Sigmoid colon (tissue), 7 donors: ENCODE data around the gene TCF23. TPM values are rescaled to one million over a fixed set of nuclear protein-coding genes. Genes with fewer than 3 reads are reported as not detected.

Source experiments
- DNase-seq: peaks from one replicate; pipeline ENCODE4 v3.0.0-alpha.2; 2019
- H3K27ac ChIP-seq, 4 donors: fragments of 200-600 bp; sonication (generic); one replicate each; pipeline ENCODE4 v1.5.1; 2016 to 2019; ENCODE audit warnings: mild to moderate bottlenecking in 1 of 4
- H3K27me3 ChIP-seq, 3 donors: fragments of 200-600 bp; sonication (generic); one replicate each; pipeline ENCODE4 v1.5.1; 2019; ENCODE audit warnings: mild to moderate bottlenecking in 1 of 3
- H3K36me3 ChIP-seq, 4 donors: fragments of 200-600 bp; sonication (generic); one replicate each; pipeline ENCODE4 v1.5.1; 2016 to 2019
- H3K4me1 ChIP-seq, 4 donors: fragments of 200-600 bp; sonication (generic); one replicate each; pipeline ENCODE4 v1.5.1; 2017 to 2019
- H3K4me3 ChIP-seq, 4 donors: fragments of 200-600 bp; sonication (generic); one replicate each; pipeline ENCODE4 v1.5.1; 2017 to 2019; ENCODE audit warnings: mild to moderate bottlenecking in 2 of 4, moderate library complexity in 1 of 4
- H3K9me3 ChIP-seq, 4 donors: fragments of 200-600 bp in 3 of 4; sonication (generic) in 3 of 4; one replicate each; pipeline versions ENCODE4 v1.5.1 to v1.6.1; 2013 to 2019
- EP300 ChIP-seq, 4 donors: sonication (generic); formaldehyde crosslinking; IDR thresholded peaks; one replicate each; pipeline ENCODE4 v1.6.1; 2017; ENCODE audit warnings: antibody characterized with exemption in 4 of 4
- POLR2A ChIP-seq, 2 donors: fragments of 450-650 bp; IDR thresholded peaks; one replicate each; pipeline ENCODE4 v1.6.1; 2016; ENCODE audit warnings: antibody characterized with exemption in 2 of 2, mild to moderate bottlenecking in 2 of 2, moderate library complexity in 2 of 2
- POLR2AphosphoS5 ChIP-seq, 4 donors: sonication (generic); formaldehyde crosslinking; IDR thresholded peaks; one replicate each; pipeline ENCODE4 v1.6.1; 2017; ENCODE audit warnings: antibody characterized with exemption in 4 of 4
- WGBS, 2 donors: extraction: QIAGEN DNeasy Blood & Tissue Kit; methylation state at CpG; one replicate each; pipeline ENCODE4 v1.1.7; 2013; 5-methylcytosine and 5-hydroxymethylcytosine counted together
- intact Hi-C: fragments of 100-400 bp; cut with DNase I; formaldehyde crosslinking; loops from one replicate; pipeline ENCODE4 v1.15.1; 2023
- polyA plus RNA-seq, 3 donors: library from polyadenylated mRNA; stranded (reverse); fragments of 200-250 nt; gene quantifications; one replicate each; pipeline ENCODE4 v1.2.3, GENCODE V29; 2013
- total RNA-seq, 4 donors: library from RNA; depleted of rRNA; stranded (reverse); fragments of >200 nt; gene quantifications; one replicate each; pipeline ENCODE4 v1.1.0, GENCODE V29; 2016
- TF ChIP-seq, protein P1 (sequence below), 4 experiments: fragments of 450-650 bp in 3 of 4; fragments of 200-600 bp in 1 of 4; IDR thresholded peaks; one replicate each; pipeline ENCODE4 v1.5.1; 2016 to 2019; ENCODE audit warnings: antibody characterized with exemption in 4 of 4, mild to moderate bottlenecking in 3 of 4, moderate library complexity in 2 of 4
- donor health status: healthy with polysubstance abuse.
- donor health status: Bipolar disorder and iron deficiency.
- donor health status: healthy.

The TCF23 gene
- total and polyA plus RNA-seq, 7 donors: 0.03 TPM; not detected in 6

DNA sequence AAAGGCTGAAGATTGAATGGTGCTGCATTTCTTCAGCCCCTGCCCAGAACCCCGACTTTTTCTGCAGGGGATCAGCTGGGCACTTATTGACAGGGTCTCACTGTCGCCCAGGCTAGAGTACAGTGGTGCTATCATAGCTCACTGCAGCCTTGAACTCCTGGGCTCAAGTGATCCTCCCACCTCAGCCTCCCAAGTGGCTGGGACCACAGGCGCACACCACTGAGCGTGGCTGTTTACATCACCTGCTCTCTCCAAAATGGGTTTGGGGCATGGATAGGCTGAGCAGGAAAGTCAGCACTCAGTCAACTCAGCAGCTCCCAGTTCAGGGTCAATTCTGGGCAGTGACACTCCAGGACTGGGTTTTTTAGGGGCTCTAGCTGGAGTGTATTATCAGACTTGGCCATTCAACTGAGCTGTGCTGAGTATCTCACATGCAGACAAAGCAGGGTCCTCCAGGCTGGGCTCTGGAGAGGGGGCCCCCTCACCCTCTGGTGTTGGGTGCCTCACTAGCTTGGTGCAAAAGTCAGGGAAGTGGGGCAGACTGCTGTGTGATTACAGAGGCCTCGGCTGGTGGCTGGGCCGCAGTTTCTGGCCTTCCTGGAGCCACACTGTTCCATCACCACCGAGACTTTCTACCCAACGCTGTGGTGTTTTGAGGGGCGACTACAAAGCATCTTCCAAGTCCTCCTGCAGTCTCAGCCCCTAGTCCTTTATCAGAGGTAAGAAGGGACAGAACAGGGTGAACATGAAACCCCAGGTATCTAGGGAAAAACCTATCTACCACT, 20.7 kb upstream of the TCF23 start:
- no peaks in the 10 kb centered on the region for H3K27me3 ChIP-seq
- TF ChIP-seq POLR2A (IDR thresholded peaks at IDR 0.05) (no peak), POLR2AphosphoS5 (IDR thresholded peaks at IDR 0.05) (no peak), EP300 (IDR thresholded peaks at IDR 0.05) (no peak)
- TF ChIP-seq, protein P1, sequence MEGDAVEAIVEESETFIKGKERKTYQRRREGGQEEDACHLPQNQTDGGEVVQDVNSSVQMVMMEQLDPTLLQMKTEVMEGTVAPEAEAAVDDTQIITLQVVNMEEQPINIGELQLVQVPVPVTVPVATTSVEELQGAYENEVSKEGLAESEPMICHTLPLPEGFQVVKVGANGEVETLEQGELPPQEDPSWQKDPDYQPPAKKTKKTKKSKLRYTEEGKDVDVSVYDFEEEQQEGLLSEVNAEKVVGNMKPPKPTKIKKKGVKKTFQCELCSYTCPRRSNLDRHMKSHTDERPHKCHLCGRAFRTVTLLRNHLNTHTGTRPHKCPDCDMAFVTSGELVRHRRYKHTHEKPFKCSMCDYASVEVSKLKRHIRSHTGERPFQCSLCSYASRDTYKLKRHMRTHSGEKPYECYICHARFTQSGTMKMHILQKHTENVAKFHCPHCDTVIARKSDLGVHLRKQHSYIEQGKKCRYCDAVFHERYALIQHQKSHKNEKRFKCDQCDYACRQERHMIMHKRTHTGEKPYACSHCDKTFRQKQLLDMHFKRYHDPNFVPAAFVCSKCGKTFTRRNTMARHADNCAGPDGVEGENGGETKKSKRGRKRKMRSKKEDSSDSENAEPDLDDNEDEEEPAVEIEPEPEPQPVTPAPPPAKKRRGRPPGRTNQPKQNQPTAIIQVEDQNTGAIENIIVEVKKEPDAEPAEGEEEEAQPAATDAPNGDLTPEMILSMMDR (IDR thresholded peaks at IDR 0.05): no peak
- WGBS, 2 donors: 88 to 90% methylated on average over 9 of the region's 9 CpGs

DNA sequence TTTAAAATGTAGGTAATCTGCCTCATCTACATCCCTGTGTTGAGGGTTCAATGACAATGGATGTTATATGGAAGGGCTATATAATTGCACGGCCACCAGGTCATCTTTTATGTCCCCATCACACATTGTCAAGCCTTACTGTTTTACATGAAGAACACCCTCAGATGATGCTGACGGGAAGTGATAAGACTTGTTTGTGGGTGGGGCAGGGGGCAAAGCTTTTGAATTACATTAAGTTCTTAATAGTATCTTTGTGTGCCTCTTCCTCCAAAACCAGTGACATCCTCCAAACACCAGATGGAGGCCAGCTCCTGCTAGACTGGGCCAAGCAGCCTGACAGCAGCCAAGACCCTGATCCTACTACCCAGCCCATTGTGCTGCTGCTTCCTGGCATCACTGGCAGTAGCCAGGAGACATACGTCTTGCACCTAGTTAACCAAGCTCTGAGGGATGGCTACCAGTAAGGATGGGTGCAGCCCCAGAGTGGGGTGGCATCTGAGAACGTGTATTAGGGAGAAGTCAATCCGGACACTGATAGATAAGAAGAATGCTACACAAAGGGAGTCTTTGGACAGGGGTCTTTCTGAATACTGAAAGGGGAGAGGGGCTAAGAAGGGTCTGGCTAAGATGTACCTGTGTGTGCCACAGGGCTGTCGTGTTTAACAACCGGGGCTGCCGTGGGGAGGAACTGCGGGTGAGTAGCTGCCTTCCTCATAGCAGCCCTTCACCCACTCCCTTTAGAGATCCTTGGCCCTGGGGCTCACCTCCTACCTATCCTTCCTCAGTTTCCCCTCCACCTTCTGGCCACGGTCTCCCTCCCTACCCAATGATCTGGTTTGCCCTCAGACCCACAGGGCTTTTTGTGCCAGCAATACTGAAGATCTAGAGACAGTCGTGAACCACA, 19.9 kb upstream of the TCF23 start:
- TF ChIP-seq POLR2A (IDR thresholded peaks at IDR 0.05) (no peak), EP300 (IDR thresholded peaks at IDR 0.05) (no peak), POLR2AphosphoS5 (IDR thresholded peaks at IDR 0.05) (no peak)
- TF ChIP-seq, protein P1 (IDR thresholded peaks at IDR 0.05): no peak

More for the DNA sequence above, 20.7 kb upstream of the TCF23 start:
- intact Hi-C loops: no loop called here
- peaks cover 0 to 31% (median 24%) of the 10 kb centered on the region in 4 donors for H3K36me3 ChIP-seq
- H3K9me3 ChIP-seq: no peaks in the 10 kb centered on the region
- H3K4me1 ChIP-seq: peaks cover 0 to 21% (median 14%) of the 10 kb centered on the region in 4 donors
- no peak overlapping the region for H3K4me3 ChIP-seq
- DNase-seq: peak; percentile 27
- H3K27ac ChIP-seq: no peak overlapping the region

GRCh38 chr2:27130396-27130795, 18.4 kb upstream of the TCF23 start:
- 92 to 94% methylated on average over 10 of the region's 10 CpGs for whole genome bisulfite sequencing, 2 donors
- TF ChIP-seq EP300 (IDR thresholded peaks at IDR 0.05) (no peak), POLR2AphosphoS5 (IDR thresholded peaks at IDR 0.05) (no peak), POLR2A (IDR thresholded peaks at IDR 0.05) (no peak)
- TF ChIP-seq, protein P1 (IDR thresholded peaks at IDR 0.05): no peak
- no peak for DNase-seq
- intact Hi-C loops: loop anchor here (5.0 kb wide), 1 partner anchor 83 kb away; no protein-coding TSS in a partner anchor
- H3K4me3 ChIP-seq: no peak overlapping the region
- H3K9me3 ChIP-seq: no peaks in the 10 kb centered on the region
- no peaks in the 10 kb centered on the region for H3K27me3 ChIP-seq
- peaks cover 0 to 31% (median 24%) of the 10 kb centered on the region in 4 donors for H3K36me3 ChIP-seq
- H3K27ac ChIP-seq: no peak overlapping the region
- H3K4me1 ChIP-seq: peaks cover 0 to 20% (median 19%) of the 10 kb centered on the region in 4 donors

More for the DNA sequence above, 19.9 kb upstream of the TCF23 start:
- WGBS, 2 donors: 74 to 81% methylated on average over 11 of the region's 11 CpGs
- no peak for DNase-seq
- intact Hi-C loops: no loop called here
- peaks cover 0 to 23% (median 20%) of the 10 kb centered on the region in 4 donors for H3K4me1 ChIP-seq
- no peak overlapping the region for H3K4me3 ChIP-seq
- no peaks in the 10 kb centered on the region for H3K9me3 ChIP-seq
- peaks cover 0 to 31% (median 24%) of the 10 kb centered on the region in 4 donors for H3K36me3 ChIP-seq
- H3K27ac ChIP-seq: no peak overlapping the region
- no peaks in the 10 kb centered on the region for H3K27me3 ChIP-seq

DNA sequence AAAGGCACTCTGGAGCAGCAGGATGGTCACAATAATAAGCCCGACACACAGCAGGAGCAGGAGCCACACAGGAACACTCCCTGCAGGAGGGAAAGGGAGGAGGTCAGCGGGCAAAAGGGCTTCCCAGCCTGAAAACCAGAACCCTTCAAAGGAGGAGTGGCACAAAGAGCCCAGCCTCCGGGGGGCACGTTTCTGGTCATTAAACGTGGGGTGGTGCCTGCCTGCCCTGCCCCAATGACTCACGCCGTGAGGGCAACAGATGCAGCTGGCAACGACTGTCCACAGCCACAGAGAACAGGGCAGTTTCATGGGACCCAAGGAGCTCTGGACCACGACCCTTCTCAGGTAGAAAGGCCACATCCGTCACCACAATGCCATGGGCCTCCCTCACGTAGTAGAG, 17.4 kb upstream of the TCF23 start:
- WGBS, 2 donors: 73 to 90% methylated on average over 11 of the region's 11 CpGs
- TF ChIP-seq POLR2A (IDR thresholded peaks at IDR 0.05): no peak
- no peak for TF ChIP-seq POLR2AphosphoS5 (IDR thresholded peaks at IDR 0.05)
- TF ChIP-seq EP300 (IDR thresholded peaks at IDR 0.05): no peak
- TF ChIP-seq, protein P1 (IDR thresholded peaks at IDR 0.05): no peak
- H3K9me3 ChIP-seq: no peaks in the 10 kb centered on the region
- H3K4me1 ChIP-seq: peaks cover 0 to 20% (median 19%) of the 10 kb centered on the region in 4 donors
- no peak for DNase-seq
- peaks cover 0 to 31% (median 24%) of the 10 kb centered on the region in 4 donors for H3K36me3 ChIP-seq
- H3K4me3 ChIP-seq: no peak overlapping the region
- H3K27me3 ChIP-seq: no peaks in the 10 kb centered on the region
- intact Hi-C loops: loop anchor here (5.0 kb wide), 1 partner anchor 84 kb away; no protein-coding TSS in a partner anchor
- H3K27ac ChIP-seq: no peak overlapping the region
